Adrenal gland (tissue), 5 donors: Measurements from ENCODE around the gene PANX2.

Source experiments
- CTCF ChIP-seq, 6 experiments: fragments of 450-650 bp in 4 of 6; fragments of 200-600 bp in 2 of 6; sonication (generic) in 1 of 6; IDR thresholded peaks; 1 replicate in 5 of 6; 2 replicates in 1 of 6; pipeline versions ENCODE4 v1.5.1 to v1.8.0; 2016 to 2021; ENCODE audit warnings: antibody characterized with exemption in 6 of 6, mild to moderate bottlenecking in 2 of 6, moderate library complexity in 1 of 6
- POLR2A ChIP-seq, 2 donors: fragments of 450-650 bp; IDR thresholded peaks; one replicate each; pipeline ENCODE4 v1.6.1; 2017; ENCODE audit warnings: antibody characterized with exemption in 2 of 2, mild to moderate bottlenecking in 2 of 2, moderate library complexity in 1 of 2
- donor health status: DM: no; HTN: no; CAD: no.

- TF ChIP-seq CTCF (IDR thresholded peaks at IDR 0.05) (no peak), POLR2A (IDR thresholded peaks at IDR 0.05) (no peak)
Observed at GRCh38 chr22:50213263-50213662, 42.7 kb downstream of the PANX2 start.
